H1 (cell line): ENCODE data around the gene HNRNPH2. TPM values are rescaled to one million over a fixed set of nuclear protein-coding genes. Genes with fewer than 3 reads are reported as not detected.

Experiments used
- CTCF ChIA-PET: fragments of 300-600 bp; sonication (Branson Sonifier 250); formaldehyde crosslinking; loops from one replicate; lab custom pipeline; 2021; ENCODE audit not compliant: partially characterized antibody; lab: Charles Lee
- POLR2A ChIA-PET: fragments of 300-600 bp; sonication (Branson Sonifier 250); formaldehyde crosslinking; loops from one replicate; lab custom pipeline; 2021; ENCODE audit warnings: inconsistent platforms; ENCODE audit not compliant: partially characterized antibody; lab: Charles Lee
- DNase-seq, 2 experiments: peaks; one replicate each; pipeline versions ENCODE4 v3.0.0 to v3.0.0-alpha.2; 2010 to 2022; ENCODE audit warnings: low spot score in 2 of 2, low read depth in 1 of 2, mixed read lengths in 1 of 2
- FAIRE-seq: peaks from 2 replicates; lab custom pipeline; 2011; peaks lifted over from hg19 to GRCh38; lab: Jason Lieb, UNC
- H2AFZ ChIP-seq: 2 replicates; pipeline ENCODE4 v1.8.1; 2012; ENCODE audit warnings: low read length, inconsistent platforms
- H2AK5ac ChIP-seq: 2 replicates; pipeline ENCODE4 v1.6.1; 2013; ENCODE audit warnings: low read depth, low read length
- H2BK120ac ChIP-seq: replicated peaks from 2 replicates; pipeline ENCODE3; 2013; ENCODE audit warnings: low read depth, low read length, inconsistent platforms
- H2BK12ac ChIP-seq: 2 replicates; pipeline ENCODE4 v1.6.1; 2013; ENCODE audit warnings: low read depth, low read length
- H2BK15ac ChIP-seq: 2 replicates; pipeline ENCODE4 v1.6.1; 2013; ENCODE audit warnings: low read length
- H2BK20ac ChIP-seq: 2 replicates; pipeline ENCODE4 v1.6.1; 2013; ENCODE audit warnings: low read length
- H2BK5ac ChIP-seq: 2 replicates; pipeline ENCODE4 v1.6.1; 2013; ENCODE audit warnings: low read depth, low read length
- H3K14ac ChIP-seq: 2 replicates; pipeline ENCODE4 v1.6.1; 2013; ENCODE audit warnings: inconsistent platforms; ENCODE audit not compliant: insufficient read length
- H3K18ac ChIP-seq: 2 replicates; pipeline ENCODE4 v1.6.1; 2013; ENCODE audit warnings: low read length; ENCODE audit errors: extremely low read depth
- H3K23ac ChIP-seq: 2 replicates; pipeline ENCODE4 v1.6.1; 2013; ENCODE audit warnings: inconsistent platforms; ENCODE audit not compliant: insufficient read length
- H3K23me2 ChIP-seq: 2 replicates; pipeline ENCODE4 v1.6.1; 2013; ENCODE audit warnings: low read depth, low read length
- H3K27ac ChIP-seq: 2 replicates; pipeline ENCODE4 v1.6.1; 2011; ENCODE audit warnings: low read depth, low read length, inconsistent platforms
- H3K27me3 ChIP-seq, 4 experiments: replicated peaks in 1 of 4; 1 replicate in 1 of 4; 2 replicates in 3 of 4; pipeline versions ENCODE4 v1.6.1 to v1.8.1; 2011 to 2013; ENCODE audit warnings: low read length in 3 of 4, mild to moderate bottlenecking in 3 of 4, inconsistent platforms in 2 of 4, mixed read lengths in 2 of 4, moderate library complexity in 1 of 4; ENCODE audit not compliant: control insufficient read depth in 3 of 4, insufficient read depth in 3 of 4; ENCODE audit errors: extremely low read depth in 1 of 4
- H3K36me3 ChIP-seq, 4 experiments: 2 replicates each; pipeline versions ENCODE4 v1.6.1 to v1.8.1; 2011 to 2013; ENCODE audit warnings: mild to moderate bottlenecking in 4 of 4, low read length in 3 of 4, moderate library complexity in 2 of 4, control low read depth in 1 of 4, inconsistent platforms in 1 of 4; ENCODE audit not compliant: insufficient read depth in 4 of 4, control insufficient read depth in 2 of 4
- H3K4ac ChIP-seq: replicated peaks from 2 replicates; pipeline ENCODE3; 2013; ENCODE audit warnings: low read length, low read depth, mixed read lengths, inconsistent platforms; ENCODE audit not compliant: insufficient read length
- H3K4me1 ChIP-seq, 4 experiments: replicated peaks in 1 of 4; 1 replicate in 1 of 4; 2 replicates in 3 of 4; pipeline versions ENCODE4 v1.6.1 to v1.8.1; 2011 to 2013; ENCODE audit warnings: low read length in 3 of 4, inconsistent platforms in 2 of 4, mixed read lengths in 1 of 4; ENCODE audit not compliant: insufficient read depth in 4 of 4, control insufficient read depth in 3 of 4
- H3K4me2 ChIP-seq, 2 experiments: 2 replicates each; pipeline versions ENCODE4 v1.6.1 to v1.8.1; 2011 to 2013; ENCODE audit warnings: low read depth in 2 of 2, low read length in 2 of 2, control low read depth in 1 of 2, inconsistent platforms in 1 of 2, mild to moderate bottlenecking in 1 of 2; ENCODE audit not compliant: insufficient read depth in 1 of 2
- H3K4me3 ChIP-seq, 4 experiments: fragments of 200-600, 300-600 bp in 1 of 4; sonication (generic), shearing (Covaris generic), sonication (Bioruptor Twin) in 1 of 4; 2 replicates each; pipeline versions ENCODE4 v1.5.1 to v1.8.1; 2011 to 2016; ENCODE audit warnings: low read length in 4 of 4, low read depth in 3 of 4, control low read depth in 2 of 4, inconsistent platforms in 2 of 4, mild to moderate bottlenecking in 2 of 4, mixed read lengths in 1 of 4, moderate library complexity in 1 of 4; ENCODE audit not compliant: insufficient read depth in 2 of 4; ENCODE audit errors: extremely low read depth in 1 of 4
- H3K56ac ChIP-seq: replicated peaks from 2 replicates; pipeline ENCODE3; 2013; ENCODE audit warnings: low read depth, mild to moderate bottlenecking, mixed read lengths, low read length, inconsistent platforms; ENCODE audit not compliant: insufficient read length
- H3K79me1 ChIP-seq: 2 replicates; pipeline ENCODE4 v1.6.1; 2013; ENCODE audit warnings: low read depth, low read length, control low read depth
- H3K79me2 ChIP-seq, 2 experiments: 2 replicates each; pipeline versions ENCODE4 v1.6.1 to v1.8.1; 2012 to 2013; ENCODE audit warnings: low read length in 2 of 2, mild to moderate bottlenecking in 2 of 2, inconsistent platforms in 1 of 2; ENCODE audit not compliant: insufficient read depth in 2 of 2, control insufficient read depth in 1 of 2
- H3K9ac ChIP-seq, 4 experiments: replicated peaks in 1 of 4; 1 replicate in 1 of 4; 2 replicates in 3 of 4; pipeline versions ENCODE4 v1.6.1 to v1.8.1; 2011 to 2013; ENCODE audit warnings: low read depth in 3 of 4, low read length in 3 of 4, control low read depth in 2 of 4, mild to moderate bottlenecking in 2 of 4, moderate library complexity in 2 of 4, inconsistent platforms in 1 of 4; ENCODE audit errors: extremely low read depth in 1 of 4
- H3K9me3 ChIP-seq, 2 experiments: 2 replicates each; pipeline versions ENCODE4 v1.6.1 to v1.8.1; 2012 to 2013; ENCODE audit warnings: mild to moderate bottlenecking in 2 of 2, moderate library complexity in 2 of 2, control low read depth in 1 of 2, inconsistent platforms in 1 of 2, low read depth in 1 of 2, low read length in 1 of 2, mixed read lengths in 1 of 2; ENCODE audit not compliant: insufficient read depth in 2 of 2
- H4K20me1 ChIP-seq, 2 experiments: replicated peaks in 1 of 2; 2 replicates each; pipeline versions ENCODE3 to v1.8.1; 2011 to 2013; ENCODE audit warnings: inconsistent platforms in 2 of 2, low read length in 2 of 2, mild to moderate bottlenecking in 1 of 2; ENCODE audit not compliant: insufficient read depth in 2 of 2, control insufficient read depth in 1 of 2
- H4K5ac ChIP-seq: 2 replicates; pipeline ENCODE4 v1.6.1; 2013; ENCODE audit warnings: low read length, low read depth, mixed read lengths, inconsistent platforms; ENCODE audit not compliant: insufficient read length
- H4K8ac ChIP-seq: 2 replicates; pipeline ENCODE4 v1.8.0; 2013; ENCODE audit warnings: mild to moderate bottlenecking, moderate library complexity, low read length, inconsistent platforms; ENCODE audit not compliant: insufficient read depth; ENCODE audit errors: extremely low read depth
- H4K91ac ChIP-seq: replicated peaks from 2 replicates; pipeline ENCODE3; 2013; ENCODE audit warnings: low read length, mixed read lengths, inconsistent platforms; ENCODE audit not compliant: insufficient read length
- YY1 ChIP-seq: IDR thresholded peaks from 2 replicates; pipeline ENCODE4 v1.6.1; 2011; ENCODE audit warnings: low read depth, mild to moderate bottlenecking, low read length
- WGBS, 2 experiments: shearing (Covaris generic) in 1 of 2; methylation state at CpG; one replicate each; pipeline versions ENCODE4 v1.1.6 to v1.1.7; 2013 to 2015; ENCODE audit warnings: low lambda C conversion rate in 2 of 2, mixed read lengths in 2 of 2, inconsistent platforms in 1 of 2, low coverage in 1 of 2, missing lambda C conversion rate in 1 of 2; ENCODE audit not compliant: insufficient replicate concordance in 2 of 2, insufficient coverage in 1 of 2, insufficient read length in 1 of 2; ENCODE audit errors: extremely low coverage in 1 of 2, missing lambda C conversion rate in 1 of 2; 5-methylcytosine and 5-hydroxymethylcytosine counted together
- polyA plus RNA-seq, 7 experiments: library from polyadenylated mRNA; depleted of rRNA in 3 of 7; stranded (reverse) in 5 of 7; unstranded in 2 of 7; fragments of >200 nt in 5 of 7; fragments of 200-250 nt in 2 of 7; gene quantifications; 1 replicate in 5 of 7; 2 replicates in 1 of 7; 4 replicates in 1 of 7; pipeline versions ENCODE4 v1.2.1 to v1.2.3, GENCODE V29; 2011 to 2013; ENCODE audit warnings: missing spikeins in 2 of 7, mixed read lengths in 2 of 7
- total RNA-seq: library from RNA; stranded (reverse); fragmentation: NEBNext Ultra II Directional; extraction: Animal tissue kit (Norgen Biotek cat#: 25700); gene quantifications from 2 replicates; pipeline ENCODE4 v1.2.1, GENCODE V29; 2021

Gene HNRNPH2
- total and polyA plus RNA-seq, 2 of the 8 experiments (the other 6 are each of a cell fraction or from before 2014, with no cell fraction given) = 27.7 to 66.7 TPM

DNA sequence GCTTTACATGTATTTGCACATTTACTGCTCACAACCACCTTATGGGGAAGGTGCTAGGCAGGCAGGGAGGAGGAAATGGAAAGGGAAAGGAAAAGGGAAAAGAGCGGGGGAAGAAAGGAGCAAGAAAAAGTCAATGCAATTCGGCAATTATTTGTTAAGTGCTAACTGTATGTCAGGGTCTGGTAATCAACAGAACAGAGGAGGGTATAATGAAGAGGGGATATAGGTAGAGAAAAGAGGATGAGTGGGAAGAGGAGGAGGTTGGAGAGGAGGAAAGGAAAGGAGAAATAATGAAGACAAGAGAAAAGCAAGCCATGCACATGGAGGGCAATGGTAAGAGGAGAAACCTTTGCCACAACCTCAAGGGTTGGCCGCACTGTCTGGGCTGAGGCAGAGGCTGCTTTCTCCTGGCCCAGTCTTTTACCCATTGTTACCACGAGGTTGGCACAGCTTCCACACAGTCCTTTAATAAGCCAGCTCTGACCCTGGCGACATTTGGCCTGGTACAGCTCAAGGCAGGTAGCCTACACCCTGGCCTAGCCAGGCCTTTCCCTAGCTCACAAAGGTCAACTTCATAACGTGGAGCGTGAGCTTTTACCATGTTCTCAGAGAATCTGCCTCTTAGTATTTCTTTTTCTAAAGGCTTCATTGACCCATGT is 22.9 kb upstream of the HNRNPH2 start:
- 90% methylated on average over 6 of the region's 7 CpGs; no CpG with 5 or more reads in 1 of the 2 experiments for WGBS, 2 experiments
- Histone ChIP-seq H3K36me3 (no peaks in the 10 kb centered on the region), H3K18ac (no peak overlapping the region), H3K79me1 (no peaks in the 10 kb centered on the region), H3K4ac (no peak overlapping the region), H3K23ac (no peak overlapping the region), H3K4me2 (no peak overlapping the region), H3K27ac (no peak overlapping the region), H3K56ac (no peak overlapping the region), H3K23me2 (no peaks in the 10 kb centered on the region), H3K14ac (no peak overlapping the region), H2AK5ac (no peak overlapping the region), H4K91ac (no peak overlapping the region), H3K4me3 (no peak overlapping the region), H3K27me3 (no peaks in the 10 kb centered on the region), H4K20me1 (no peaks in the 10 kb centered on the region), H2BK20ac (no peak overlapping the region), H3K9ac (no peak overlapping the region), H2BK12ac (no peak overlapping the region), H3K4me1 (no peaks in the 10 kb centered on the region), H2BK120ac (no peak overlapping the region), H3K79me2 (no peaks in the 10 kb centered on the region), H2AFZ (no peak overlapping the region), H2BK15ac (no peak overlapping the region), H4K5ac (no peak overlapping the region), H2BK5ac (no peak overlapping the region), H3K9me3 (no peaks in the 10 kb centered on the region), H4K8ac (no peak overlapping the region)
- CTCF ChIA-PET = interaction anchor here (1.2 kb wide), 1 partner anchor 27 kb away, joined by 3 read pairs; no protein-coding TSS in a partner anchor
- DNase-seq = no peak
- no peak for FAIRE-seq
- TF ChIP-seq YY1 = no peak
- POLR2A ChIA-PET = interaction anchor here (1.1 kb wide), 1 partner anchor 10 kb away, joined by 4 read pairs; no protein-coding TSS in a partner anchor
